H1 (cell line): ENCODE results near the gene WIPF3. TPM values are rescaled to one million over a fixed set of nuclear protein-coding genes. Genes with fewer than 3 reads are reported as not detected.

Experiments used
- CTCF ChIA-PET: fragments of 300-600 bp; sonication (Branson Sonifier 250); formaldehyde crosslinking; loops from one replicate; lab custom pipeline; 2021; ENCODE audit not compliant: partially characterized antibody; lab: Charles Lee
- POLR2A ChIA-PET: fragments of 300-600 bp; sonication (Branson Sonifier 250); formaldehyde crosslinking; loops from one replicate; lab custom pipeline; 2021; ENCODE audit warnings: inconsistent platforms; ENCODE audit not compliant: partially characterized antibody; lab: Charles Lee
- DNase-seq, 2 experiments: peaks; one replicate each; pipeline versions ENCODE4 v3.0.0 to v3.0.0-alpha.2; 2010 to 2022; ENCODE audit warnings: low spot score in 2 of 2, low read depth in 1 of 2, mixed read lengths in 1 of 2
- FAIRE-seq: peaks from 2 replicates; lab custom pipeline; 2011; peaks lifted over from hg19 to GRCh38; lab: Jason Lieb, UNC
- H2AFZ ChIP-seq: 2 replicates; pipeline ENCODE4 v1.8.1; 2012; ENCODE audit warnings: low read length, inconsistent platforms
- H2AK5ac ChIP-seq: 2 replicates; pipeline ENCODE4 v1.6.1; 2013; ENCODE audit warnings: low read depth, low read length
- H2BK120ac ChIP-seq: replicated peaks from 2 replicates; pipeline ENCODE3; 2013; ENCODE audit warnings: low read depth, low read length, inconsistent platforms
- H2BK12ac ChIP-seq: 2 replicates; pipeline ENCODE4 v1.6.1; 2013; ENCODE audit warnings: low read depth, low read length
- H2BK15ac ChIP-seq: 2 replicates; pipeline ENCODE4 v1.6.1; 2013; ENCODE audit warnings: low read length
- H2BK20ac ChIP-seq: 2 replicates; pipeline ENCODE4 v1.6.1; 2013; ENCODE audit warnings: low read length
- H2BK5ac ChIP-seq: 2 replicates; pipeline ENCODE4 v1.6.1; 2013; ENCODE audit warnings: low read depth, low read length
- H3K14ac ChIP-seq: 2 replicates; pipeline ENCODE4 v1.6.1; 2013; ENCODE audit warnings: inconsistent platforms; ENCODE audit not compliant: insufficient read length
- H3K18ac ChIP-seq: 2 replicates; pipeline ENCODE4 v1.6.1; 2013; ENCODE audit warnings: low read length; ENCODE audit errors: extremely low read depth
- H3K23ac ChIP-seq: 2 replicates; pipeline ENCODE4 v1.6.1; 2013; ENCODE audit warnings: inconsistent platforms; ENCODE audit not compliant: insufficient read length
- H3K23me2 ChIP-seq: 2 replicates; pipeline ENCODE4 v1.6.1; 2013; ENCODE audit warnings: low read depth, low read length
- H3K27ac ChIP-seq: 2 replicates; pipeline ENCODE4 v1.6.1; 2011; ENCODE audit warnings: low read depth, low read length, inconsistent platforms
- H3K27me3 ChIP-seq, 4 experiments: replicated peaks in 1 of 4; 1 replicate in 1 of 4; 2 replicates in 3 of 4; pipeline versions ENCODE4 v1.6.1 to v1.8.1; 2011 to 2013; ENCODE audit warnings: low read length in 3 of 4, mild to moderate bottlenecking in 3 of 4, inconsistent platforms in 2 of 4, mixed read lengths in 2 of 4, moderate library complexity in 1 of 4; ENCODE audit not compliant: control insufficient read depth in 3 of 4, insufficient read depth in 3 of 4; ENCODE audit errors: extremely low read depth in 1 of 4
- H3K36me3 ChIP-seq, 4 experiments: 2 replicates each; pipeline versions ENCODE4 v1.6.1 to v1.8.1; 2011 to 2013; ENCODE audit warnings: mild to moderate bottlenecking in 4 of 4, low read length in 3 of 4, moderate library complexity in 2 of 4, control low read depth in 1 of 4, inconsistent platforms in 1 of 4; ENCODE audit not compliant: insufficient read depth in 4 of 4, control insufficient read depth in 2 of 4
- H3K4ac ChIP-seq: replicated peaks from 2 replicates; pipeline ENCODE3; 2013; ENCODE audit warnings: low read length, low read depth, mixed read lengths, inconsistent platforms; ENCODE audit not compliant: insufficient read length
- H3K4me1 ChIP-seq, 4 experiments: replicated peaks in 1 of 4; 1 replicate in 1 of 4; 2 replicates in 3 of 4; pipeline versions ENCODE4 v1.6.1 to v1.8.1; 2011 to 2013; ENCODE audit warnings: low read length in 3 of 4, inconsistent platforms in 2 of 4, mixed read lengths in 1 of 4; ENCODE audit not compliant: insufficient read depth in 4 of 4, control insufficient read depth in 3 of 4
- H3K4me2 ChIP-seq, 2 experiments: 2 replicates each; pipeline versions ENCODE4 v1.6.1 to v1.8.1; 2011 to 2013; ENCODE audit warnings: low read depth in 2 of 2, low read length in 2 of 2, control low read depth in 1 of 2, inconsistent platforms in 1 of 2, mild to moderate bottlenecking in 1 of 2; ENCODE audit not compliant: insufficient read depth in 1 of 2
- H3K4me3 ChIP-seq, 4 experiments: fragments of 200-600, 300-600 bp in 1 of 4; sonication (generic), shearing (Covaris generic), sonication (Bioruptor Twin) in 1 of 4; 2 replicates each; pipeline versions ENCODE4 v1.5.1 to v1.8.1; 2011 to 2016; ENCODE audit warnings: low read length in 4 of 4, low read depth in 3 of 4, control low read depth in 2 of 4, inconsistent platforms in 2 of 4, mild to moderate bottlenecking in 2 of 4, mixed read lengths in 1 of 4, moderate library complexity in 1 of 4; ENCODE audit not compliant: insufficient read depth in 2 of 4; ENCODE audit errors: extremely low read depth in 1 of 4
- H3K56ac ChIP-seq: replicated peaks from 2 replicates; pipeline ENCODE3; 2013; ENCODE audit warnings: low read depth, mild to moderate bottlenecking, mixed read lengths, low read length, inconsistent platforms; ENCODE audit not compliant: insufficient read length
- H3K79me1 ChIP-seq: 2 replicates; pipeline ENCODE4 v1.6.1; 2013; ENCODE audit warnings: low read depth, low read length, control low read depth
- H3K79me2 ChIP-seq, 2 experiments: 2 replicates each; pipeline versions ENCODE4 v1.6.1 to v1.8.1; 2012 to 2013; ENCODE audit warnings: low read length in 2 of 2, mild to moderate bottlenecking in 2 of 2, inconsistent platforms in 1 of 2; ENCODE audit not compliant: insufficient read depth in 2 of 2, control insufficient read depth in 1 of 2
- H3K9ac ChIP-seq, 4 experiments: replicated peaks in 1 of 4; 1 replicate in 1 of 4; 2 replicates in 3 of 4; pipeline versions ENCODE4 v1.6.1 to v1.8.1; 2011 to 2013; ENCODE audit warnings: low read depth in 3 of 4, low read length in 3 of 4, control low read depth in 2 of 4, mild to moderate bottlenecking in 2 of 4, moderate library complexity in 2 of 4, inconsistent platforms in 1 of 4; ENCODE audit errors: extremely low read depth in 1 of 4
- H3K9me3 ChIP-seq, 2 experiments: 2 replicates each; pipeline versions ENCODE4 v1.6.1 to v1.8.1; 2012 to 2013; ENCODE audit warnings: mild to moderate bottlenecking in 2 of 2, moderate library complexity in 2 of 2, control low read depth in 1 of 2, inconsistent platforms in 1 of 2, low read depth in 1 of 2, low read length in 1 of 2, mixed read lengths in 1 of 2; ENCODE audit not compliant: insufficient read depth in 2 of 2
- H4K20me1 ChIP-seq, 2 experiments: replicated peaks in 1 of 2; 2 replicates each; pipeline versions ENCODE3 to v1.8.1; 2011 to 2013; ENCODE audit warnings: inconsistent platforms in 2 of 2, low read length in 2 of 2, mild to moderate bottlenecking in 1 of 2; ENCODE audit not compliant: insufficient read depth in 2 of 2, control insufficient read depth in 1 of 2
- H4K5ac ChIP-seq: 2 replicates; pipeline ENCODE4 v1.6.1; 2013; ENCODE audit warnings: low read length, low read depth, mixed read lengths, inconsistent platforms; ENCODE audit not compliant: insufficient read length
- H4K8ac ChIP-seq: 2 replicates; pipeline ENCODE4 v1.8.0; 2013; ENCODE audit warnings: mild to moderate bottlenecking, moderate library complexity, low read length, inconsistent platforms; ENCODE audit not compliant: insufficient read depth; ENCODE audit errors: extremely low read depth
- H4K91ac ChIP-seq: replicated peaks from 2 replicates; pipeline ENCODE3; 2013; ENCODE audit warnings: low read length, mixed read lengths, inconsistent platforms; ENCODE audit not compliant: insufficient read length
- ASH2L ChIP-seq: fragments of 200-600, 300-600 bp; sonication (generic); IDR thresholded peaks from one replicate; pipeline ENCODE4 v1.7.1; 2017; ENCODE audit warnings: low read length
- CBX5 ChIP-seq: fragments of 300-800, 300-1000 bp; sonication (generic); IDR thresholded peaks from 2 replicates; pipeline ENCODE4 v1.7.1; 2016; ENCODE audit warnings: antibody characterized with exemption, low read length, low read depth
- CHD1 ChIP-seq: IDR thresholded peaks from 2 replicates; pipeline ENCODE4 v1.6.1; 2012; ENCODE audit warnings: low read depth, low read length, improper control_type of control experiment
- FOSL1 ChIP-seq: IDR thresholded peaks from 2 replicates; pipeline ENCODE4 v1.6.1; 2011; ENCODE audit warnings: mild to moderate bottlenecking, low read depth, low read length, moderate library complexity; ENCODE audit not compliant: insufficient read depth
- JUN ChIP-seq: IDR thresholded peaks from 2 replicates; pipeline ENCODE4 v1.6.1; 2011; ENCODE audit warnings: low read depth, mild to moderate bottlenecking, improper control_type of control experiment, low read length
- MAFK ChIP-seq: IDR thresholded peaks from 2 replicates; pipeline ENCODE4 v1.6.1; 2012; ENCODE audit warnings: low read depth, mild to moderate bottlenecking, improper control_type of control experiment, low read length
- POLR2A ChIP-seq, 2 experiments: IDR thresholded peaks; 1 replicate in 1 of 2; 2 replicates in 1 of 2; pipeline ENCODE4 v1.6.1; 2011; ENCODE audit warnings: low read depth in 2 of 2, low read length in 2 of 2, mild to moderate bottlenecking in 2 of 2; ENCODE audit errors: control extremely low read depth in 1 of 2
- RAD21 ChIP-seq, 2 experiments: IDR thresholded peaks in 1 of 2; conservative IDR thresholded peaks in 1 of 2; 2 replicates each; pipeline ENCODE4 v1.6.1; 2011; ENCODE audit warnings: low read depth in 2 of 2, low read length in 2 of 2, improper control_type of control experiment in 1 of 2, inconsistent platforms in 1 of 2, mild to moderate bottlenecking in 1 of 2, moderate library complexity in 1 of 2
- TAF1 ChIP-seq: IDR thresholded peaks from 2 replicates; pipeline ENCODE4 v1.6.1; 2011; ENCODE audit warnings: mild to moderate bottlenecking, low read depth, low read length
- USF2 ChIP-seq: IDR thresholded peaks from 2 replicates; pipeline ENCODE4 v1.6.1; 2011; ENCODE audit warnings: low read length, improper control_type of control experiment
- ZNF274 ChIP-seq: IDR thresholded peaks from 2 replicates; pipeline ENCODE4 v1.7.0; 2012; ENCODE audit warnings: low read length, borderline replicate concordance; ENCODE audit errors: extremely low read depth
- WGBS, 2 experiments: shearing (Covaris generic) in 1 of 2; methylation state at CpG; one replicate each; pipeline versions ENCODE4 v1.1.6 to v1.1.7; 2013 to 2015; ENCODE audit warnings: low lambda C conversion rate in 2 of 2, mixed read lengths in 2 of 2, inconsistent platforms in 1 of 2, low coverage in 1 of 2, missing lambda C conversion rate in 1 of 2; ENCODE audit not compliant: insufficient replicate concordance in 2 of 2, insufficient coverage in 1 of 2, insufficient read length in 1 of 2; ENCODE audit errors: extremely low coverage in 1 of 2, missing lambda C conversion rate in 1 of 2; 5-methylcytosine and 5-hydroxymethylcytosine counted together
- polyA plus RNA-seq, 7 experiments: library from polyadenylated mRNA; depleted of rRNA in 3 of 7; stranded (reverse) in 5 of 7; unstranded in 2 of 7; fragments of >200 nt in 5 of 7; fragments of 200-250 nt in 2 of 7; gene quantifications; 1 replicate in 5 of 7; 2 replicates in 1 of 7; 4 replicates in 1 of 7; pipeline versions ENCODE4 v1.2.1 to v1.2.3, GENCODE V29; 2011 to 2013; ENCODE audit warnings: missing spikeins in 2 of 7, mixed read lengths in 2 of 7
- total RNA-seq: library from RNA; stranded (reverse); fragmentation: NEBNext Ultra II Directional; extraction: Animal tissue kit (Norgen Biotek cat#: 25700); gene quantifications from 2 replicates; pipeline ENCODE4 v1.2.1, GENCODE V29; 2021

The WIPF3 gene
- total and polyA plus RNA-seq, 2 of the 8 experiments (the other 6 are each of a cell fraction or from before 2014, with no cell fraction given) = 5.0 to 12.1 TPM

- Histone ChIP-seq H3K36me3 (peaks cover 0 to 5% (median 2%) of the 10 kb centered on the region in 4 experiments; a peak in 4 of 8 replicates), H4K91ac (no peak overlapping the region), H3K18ac (no peak overlapping the region), H2AK5ac (no peak overlapping the region), H3K4me2 (no peak overlapping the region), H3K56ac (no peak overlapping the region), H4K5ac (no peak overlapping the region), H2BK15ac (no peak overlapping the region), H3K23me2 (peaks cover 3% of the 10 kb centered on the region; the same call in 1 of the 2 replicates), H4K20me1 (peaks cover 0 to 3% of the 10 kb centered on the region in 2 experiments), H3K9me3 (peaks cover 0 to 2% of the 10 kb centered on the region in 2 experiments; a peak in 1 of 4 replicates), H4K8ac (no peak overlapping the region), H3K4me3 (no peak overlapping the region), H3K27me3 (no peaks in the 10 kb centered on the region), H2BK5ac (no peak overlapping the region), H3K23ac (no peak overlapping the region), H3K4ac (no peak overlapping the region), H2BK20ac (no peak overlapping the region), H3K9ac (no peak overlapping the region), H3K4me1 (no peaks in the 10 kb centered on the region), H2AFZ (no peak overlapping the region), H3K79me1 (no peaks in the 10 kb centered on the region), H2BK120ac (no peak overlapping the region), H2BK12ac (no peak overlapping the region), H3K79me2 (no peaks in the 10 kb centered on the region), H3K14ac (no peak overlapping the region), H3K27ac (no peak overlapping the region)
- ChIA-PET POLR2A (no interaction called here), CTCF (interaction anchor here (1.6 kb wide), 1 partner anchor 23 kb away, joined by 4 read pairs; no protein-coding TSS in a partner anchor)
- WGBS, 2 experiments = 81% methylated on average over 5 of the region's 5 CpGs; no CpG with 5 or more reads in 1 of the 2 experiments
- FAIRE-seq = no peak
- no peak for DNase-seq
- TF ChIP-seq ZNF274 (no peak), CBX5 (no peak), MAFK (no peak), TAF1 (no peak), RAD21 (IDR thresholded peaks at IDR 0.05 in 1 of 2, conservative IDR thresholded peaks at IDR 0.05 in 1 of 2; ENCODE audit: low read depth in 2 of 2, low read length in 2 of 2) (no peak), ASH2L (no peak), FOSL1 (no peak), USF2 (no peak), JUN (no peak), CHD1 (no peak), POLR2A (IDR thresholded peaks at IDR 0.05; ENCODE audit: control extremely low read depth in 1 of 2, low read depth in 2 of 2, low read length in 2 of 2) (no peak)
Observed at GRCh38 chr7:29898301-29898700, 92.0 kb downstream of the WIPF3 start.
